NCI-H82 treated with DMSO at 0.1 percent for 48 hours (cell line): ENCODE data around the gene BICD2.
"Not testable (repeated sequence)": the region's sequence is repeated elsewhere in the genome, so short reads cannot be mapped to it uniquely, and the experiment has no call there.

ENCODE experiments used
- DNase-seq: peaks from one replicate; lab custom pipeline; 2025; ENCODE audit not compliant: unreplicated experiment; lab: John Stamatoyannopoulos, UW

BICD2 gene

DNA sequence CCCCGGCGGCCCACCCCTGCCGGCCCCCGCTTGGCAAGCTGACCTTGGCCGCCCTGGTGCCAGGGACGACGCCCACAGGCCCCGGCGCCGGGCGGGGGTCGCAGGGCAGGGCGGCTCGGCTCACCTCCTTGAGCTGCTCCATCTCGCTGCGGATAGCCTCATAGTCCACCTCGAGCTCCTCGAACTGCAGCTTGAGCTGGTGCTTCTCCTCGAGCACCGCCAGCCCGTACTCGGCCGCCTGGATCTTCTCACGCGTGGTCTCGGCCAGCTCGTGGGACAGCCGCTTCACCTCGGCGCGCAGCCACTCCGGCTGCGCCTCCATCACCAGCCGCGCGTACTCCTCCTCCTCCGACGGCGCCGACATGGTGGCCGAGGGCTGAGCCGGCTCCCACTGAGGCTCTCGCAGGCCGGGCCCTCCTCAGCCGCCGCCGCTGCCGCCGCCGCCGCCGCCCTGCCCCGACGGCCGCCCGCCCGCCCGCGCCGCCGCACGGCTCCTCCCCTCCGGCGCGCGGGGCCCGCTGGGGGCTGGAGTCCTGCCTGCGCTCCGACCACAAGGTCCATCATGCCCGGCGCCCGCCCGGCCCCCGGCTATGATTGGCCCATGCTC lies at the start of gene BICD2:
Gene BICD2 (minus strand): TSS at position 453 of the 607 bp plus-strand sequence. CDS start 89 bp downstream, at position 364.
- DNase-seq, result no peak

DNA sequence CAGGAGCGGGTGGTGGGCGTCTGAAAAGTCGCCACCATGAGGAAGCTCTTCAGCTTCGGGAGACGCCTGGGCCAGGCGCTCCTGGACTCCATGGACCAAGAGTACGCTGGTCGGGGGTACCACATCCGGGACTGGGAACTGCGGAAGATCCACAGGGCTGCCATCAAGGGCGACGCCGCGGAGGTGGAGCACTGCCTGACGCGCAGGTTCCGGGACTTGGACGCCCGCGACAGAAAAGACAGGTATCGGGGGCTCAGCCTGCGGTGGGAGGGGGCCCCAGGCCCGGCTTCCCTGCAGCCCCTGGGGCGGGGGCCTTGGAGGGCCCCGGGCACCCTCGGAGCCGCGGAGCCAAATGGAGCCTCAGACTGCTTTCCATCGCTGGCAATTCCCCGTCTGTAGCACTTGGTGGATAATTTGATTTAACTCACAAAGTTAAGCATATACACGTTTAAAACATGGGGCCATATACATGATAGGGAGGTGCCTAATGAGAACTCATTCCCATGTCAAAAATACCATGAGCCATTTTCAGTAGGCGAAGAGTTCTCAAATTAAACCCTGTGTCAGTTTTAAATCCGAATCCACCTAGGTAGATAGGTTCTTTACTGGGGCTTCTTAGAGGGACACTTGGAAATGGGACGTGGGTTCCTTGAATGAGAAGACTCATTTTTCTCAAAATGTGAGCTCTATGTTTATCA lies 45.1 kb upstream of the BICD2 start:
- not testable (repeated sequence) for DNase-seq

DNA sequence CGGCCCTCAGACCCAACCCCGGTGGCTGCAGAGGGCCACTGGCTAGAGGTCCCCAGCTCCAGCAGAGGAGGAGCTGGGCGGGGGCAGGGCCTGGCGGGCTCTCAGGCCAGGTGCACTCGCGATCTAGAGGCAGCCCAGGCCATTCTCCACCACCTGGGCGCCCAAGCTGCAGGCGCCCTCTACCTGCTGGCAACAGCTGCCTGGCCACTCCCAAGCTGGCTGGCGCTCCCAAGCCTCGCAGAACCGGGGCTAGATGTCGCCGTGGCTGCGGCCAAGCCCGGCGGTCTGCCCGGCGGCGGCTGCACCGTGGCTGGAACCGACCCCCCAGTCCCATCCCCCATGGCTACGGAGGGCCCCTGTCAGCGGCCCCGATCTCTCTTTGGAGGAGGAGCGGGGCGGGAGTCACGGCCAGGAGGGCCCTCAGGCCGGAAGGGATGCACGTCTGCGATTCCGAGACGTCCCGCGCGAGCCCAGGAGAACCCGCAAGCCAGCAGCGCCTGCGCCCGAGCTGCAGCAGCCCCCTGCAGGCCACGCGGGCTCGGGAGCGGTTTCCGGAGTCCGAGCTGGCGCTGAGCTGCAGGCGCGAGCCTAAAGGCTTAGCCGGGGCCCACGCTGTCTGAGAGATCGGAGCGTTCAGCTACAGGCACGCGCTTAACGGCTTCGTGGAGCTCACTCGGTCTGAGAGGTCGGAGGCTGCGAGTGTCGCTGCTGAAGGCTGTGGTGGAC lies 44.3 kb upstream of the BICD2 start:
- DNase-seq, result peak; percentile 18

DNA sequence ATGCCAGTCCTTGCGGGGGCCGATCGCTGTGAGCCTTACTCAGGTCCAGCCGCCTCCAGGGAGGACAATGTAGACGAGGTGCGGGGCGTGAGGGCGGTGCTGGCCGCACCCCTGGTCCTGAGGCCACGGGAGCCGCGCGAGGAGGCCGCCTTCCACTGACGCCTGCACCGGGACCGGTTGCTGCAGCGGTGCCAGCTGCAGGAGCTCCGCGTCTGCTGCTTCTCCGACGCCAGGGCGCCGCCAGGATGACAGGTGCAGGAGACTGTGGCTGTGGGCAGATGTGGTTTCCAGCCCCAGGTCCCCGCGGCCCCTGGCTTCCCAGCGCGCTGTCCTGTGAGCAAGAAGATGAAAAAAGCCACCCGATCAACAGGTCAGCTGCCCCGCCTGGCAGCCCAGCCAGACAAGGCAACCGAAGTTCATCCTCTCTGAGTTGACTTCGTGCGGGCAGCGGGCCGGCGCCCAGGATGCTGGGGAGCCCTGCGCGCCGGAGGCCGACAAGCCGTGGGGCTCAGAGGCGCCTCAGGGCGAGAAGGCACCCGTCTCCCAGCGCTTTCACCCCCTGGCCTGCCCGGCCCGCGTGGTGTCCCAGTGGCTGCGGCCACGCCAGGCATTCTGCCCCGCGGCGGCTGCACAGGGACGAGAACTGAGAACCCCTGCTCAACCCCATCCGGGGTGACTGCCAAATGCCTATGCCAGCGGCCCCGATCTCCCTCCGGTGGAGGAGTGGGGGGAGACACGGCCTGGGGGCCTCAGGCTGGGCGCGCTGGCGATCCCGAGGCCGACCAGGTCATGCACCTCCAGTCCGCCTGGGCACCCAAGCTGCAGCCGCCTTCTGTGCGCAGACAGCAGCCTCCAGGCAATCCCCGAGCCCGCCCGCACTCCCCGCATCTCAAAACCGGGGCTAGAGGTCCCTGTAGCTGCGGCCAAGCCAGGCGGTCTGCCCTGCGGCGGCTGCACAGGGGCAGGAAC lies 43.4 kb upstream of the BICD2 start:
- no peak for DNase-seq

DNA sequence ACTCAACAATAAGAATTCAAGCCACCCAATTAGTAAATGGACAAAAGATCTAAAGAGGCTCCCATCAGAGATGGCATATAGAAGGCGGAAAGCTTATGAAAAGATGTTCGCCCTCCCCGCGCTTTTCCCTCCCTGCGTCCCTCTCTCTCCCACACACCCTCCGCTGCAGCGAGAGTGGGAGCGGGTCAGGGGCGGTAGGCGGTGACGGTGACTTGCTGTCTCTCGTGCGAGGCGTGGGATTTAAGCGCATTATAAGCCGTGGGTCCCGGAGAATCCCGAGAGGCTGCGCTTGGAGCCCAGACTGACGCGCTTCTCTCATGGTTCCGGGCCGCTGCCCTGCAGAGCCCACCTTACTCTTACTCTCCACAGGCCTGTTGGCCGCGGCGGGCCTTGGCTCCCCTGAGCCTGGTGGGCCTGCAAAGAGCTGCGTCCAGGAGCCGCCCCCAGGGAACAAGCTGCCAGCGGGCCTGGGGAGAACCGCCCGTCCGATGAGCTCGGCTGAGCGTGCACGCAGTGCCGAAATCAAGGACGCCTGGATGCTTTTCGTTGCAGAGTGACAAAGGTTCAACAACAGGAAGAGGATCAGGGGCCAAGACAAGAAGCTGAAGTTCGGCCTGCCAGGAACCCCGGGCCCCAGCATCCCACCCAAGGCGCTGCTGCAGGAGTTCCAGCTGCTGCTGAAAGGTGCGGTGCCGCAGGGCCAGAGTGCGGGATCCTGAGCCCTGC lies 42.6 kb upstream of the BICD2 start:
- DNase-seq, result no peak

DNA sequence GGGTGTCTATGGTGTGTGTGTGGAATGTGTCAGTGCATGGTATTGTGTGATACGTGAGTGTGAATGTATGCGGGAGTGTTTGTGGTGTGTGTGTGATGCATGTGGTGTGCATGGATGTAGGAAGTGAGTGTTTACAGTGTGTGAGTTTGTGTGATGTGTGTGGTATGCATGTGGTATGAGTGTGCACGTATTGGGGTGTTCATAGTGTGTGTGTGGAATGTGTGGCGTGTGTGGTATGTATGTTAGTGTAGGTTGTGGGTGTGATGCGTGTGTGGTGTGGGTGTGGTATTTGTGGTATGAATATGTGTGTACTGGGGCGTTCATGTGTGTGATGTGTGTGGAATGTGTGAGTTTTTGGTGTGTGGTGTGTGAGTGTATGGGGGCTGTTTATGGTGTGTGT lies 40.1 kb upstream of the BICD2 start:
- DNase-seq, result no peak

DNA sequence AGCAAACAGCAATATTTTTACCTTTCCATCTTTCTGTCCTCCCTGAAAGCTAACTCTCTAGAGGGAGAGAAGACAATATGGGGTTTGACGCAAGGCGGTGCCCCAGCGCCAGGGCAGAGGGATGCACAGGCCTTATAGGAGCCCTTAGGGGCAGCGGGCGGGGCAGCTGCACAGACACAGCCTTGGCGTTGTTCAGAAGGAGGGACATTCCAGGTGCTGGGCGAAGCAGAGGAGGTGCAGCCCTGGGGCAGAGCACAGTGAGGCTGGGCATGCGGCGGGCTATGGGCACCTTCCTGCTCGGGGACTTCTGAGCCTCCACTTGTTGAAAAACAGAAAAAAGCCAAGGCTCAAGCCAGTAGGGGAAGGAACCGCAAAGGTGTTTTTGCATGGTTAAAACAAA lies 33.7 kb upstream of the BICD2 start:
- DNase-seq, result no peak

DNA sequence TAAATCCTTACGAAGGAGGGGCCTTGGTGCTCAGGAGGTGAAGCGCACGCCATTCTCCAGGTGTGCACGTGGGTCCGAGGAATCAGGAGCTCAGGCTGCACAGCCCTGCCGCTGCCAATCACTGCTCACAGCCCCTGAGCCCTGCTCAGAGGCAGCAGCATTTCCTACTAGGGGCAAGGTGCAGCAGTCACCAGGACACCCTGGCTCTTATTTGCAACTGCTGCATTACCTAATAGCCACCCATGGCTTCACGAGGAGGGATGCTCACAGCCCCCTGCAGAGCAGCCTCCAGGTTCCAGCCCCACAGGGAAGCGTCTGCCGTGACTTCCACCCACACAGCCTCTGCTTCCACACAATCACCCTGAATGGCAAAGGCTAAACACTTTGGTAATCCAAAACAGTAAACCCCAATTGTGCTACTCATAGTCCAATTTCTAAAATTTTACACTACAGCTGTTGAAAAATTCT lies 31.7 kb upstream of the BICD2 start:
- not testable (repeated sequence) for DNase-seq

DNA sequence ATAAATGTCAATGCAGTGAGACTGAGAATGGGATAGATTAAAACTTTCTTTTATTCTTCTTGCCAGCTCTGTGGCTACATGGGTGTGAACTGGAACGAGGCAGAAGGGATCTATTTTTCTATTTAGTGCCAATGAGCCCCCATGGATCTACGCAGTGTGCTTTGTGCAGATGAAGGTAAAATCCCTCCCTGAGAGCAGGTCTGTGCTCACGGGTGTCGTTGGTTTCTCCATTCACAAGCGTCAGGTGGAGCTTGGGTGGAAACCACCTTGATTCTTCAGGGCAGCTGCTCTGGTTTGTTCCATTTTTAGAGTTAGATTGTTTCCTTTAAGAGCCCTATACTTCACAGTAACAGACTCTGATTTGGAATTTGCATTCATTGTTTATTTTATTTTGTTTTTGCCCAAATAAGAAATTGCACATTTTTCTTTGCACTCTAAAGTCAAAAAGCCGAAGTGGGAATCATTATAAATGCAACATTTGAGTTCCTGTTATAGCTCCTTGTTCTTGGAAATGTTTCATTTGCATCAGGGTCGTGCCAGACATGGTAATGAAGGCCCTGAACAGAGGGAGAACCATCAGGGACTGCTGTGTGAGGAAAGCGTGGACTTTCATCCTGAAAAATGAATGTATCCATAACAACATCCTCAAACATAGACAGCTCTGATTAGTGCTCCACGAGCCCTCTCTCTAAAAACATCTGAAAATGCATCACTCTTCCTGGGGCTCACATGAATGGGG lies 31.1 kb upstream of the BICD2 start:
- no peak for DNase-seq

DNA sequence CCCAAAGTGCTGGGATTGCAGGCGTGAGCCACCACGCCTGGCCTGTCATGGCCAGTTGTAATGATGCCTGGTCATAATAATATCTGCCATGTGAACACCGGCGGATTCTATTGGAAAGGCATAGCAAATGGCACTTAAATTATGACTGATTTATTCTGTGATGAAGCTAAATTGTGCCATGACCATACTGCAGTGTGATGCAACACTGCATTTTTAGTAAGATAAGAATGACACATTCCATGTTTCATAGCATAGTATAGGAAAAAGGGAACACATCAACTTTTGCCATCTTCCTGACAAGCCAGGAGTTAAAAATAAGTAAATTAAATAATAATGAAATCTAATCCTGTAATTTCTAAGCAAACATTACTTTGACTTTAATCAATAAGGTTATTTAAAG lies 30.4 kb upstream of the BICD2 start:
- no peak for DNase-seq

DNA sequence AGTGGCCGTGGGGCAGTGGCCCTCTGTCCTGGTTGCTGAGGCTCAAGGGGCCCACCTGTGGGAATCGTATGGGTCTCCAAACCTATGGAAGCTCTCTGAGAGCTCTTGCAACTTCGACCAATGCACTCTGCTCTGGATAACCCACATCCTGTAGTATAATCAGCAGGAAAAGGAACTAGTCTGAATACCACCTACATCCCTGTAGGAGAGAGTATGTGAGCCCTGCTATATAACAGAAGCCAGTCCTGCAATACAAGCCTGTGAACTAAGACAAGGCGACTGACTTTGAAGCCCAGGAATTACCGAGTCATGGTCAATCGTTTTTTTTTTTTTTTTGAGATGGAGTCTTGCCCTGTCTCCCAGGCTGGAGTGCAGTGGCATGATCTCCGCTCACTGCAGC lies 29.8 kb upstream of the BICD2 start:
- DNase-seq, result no peak

DNA sequence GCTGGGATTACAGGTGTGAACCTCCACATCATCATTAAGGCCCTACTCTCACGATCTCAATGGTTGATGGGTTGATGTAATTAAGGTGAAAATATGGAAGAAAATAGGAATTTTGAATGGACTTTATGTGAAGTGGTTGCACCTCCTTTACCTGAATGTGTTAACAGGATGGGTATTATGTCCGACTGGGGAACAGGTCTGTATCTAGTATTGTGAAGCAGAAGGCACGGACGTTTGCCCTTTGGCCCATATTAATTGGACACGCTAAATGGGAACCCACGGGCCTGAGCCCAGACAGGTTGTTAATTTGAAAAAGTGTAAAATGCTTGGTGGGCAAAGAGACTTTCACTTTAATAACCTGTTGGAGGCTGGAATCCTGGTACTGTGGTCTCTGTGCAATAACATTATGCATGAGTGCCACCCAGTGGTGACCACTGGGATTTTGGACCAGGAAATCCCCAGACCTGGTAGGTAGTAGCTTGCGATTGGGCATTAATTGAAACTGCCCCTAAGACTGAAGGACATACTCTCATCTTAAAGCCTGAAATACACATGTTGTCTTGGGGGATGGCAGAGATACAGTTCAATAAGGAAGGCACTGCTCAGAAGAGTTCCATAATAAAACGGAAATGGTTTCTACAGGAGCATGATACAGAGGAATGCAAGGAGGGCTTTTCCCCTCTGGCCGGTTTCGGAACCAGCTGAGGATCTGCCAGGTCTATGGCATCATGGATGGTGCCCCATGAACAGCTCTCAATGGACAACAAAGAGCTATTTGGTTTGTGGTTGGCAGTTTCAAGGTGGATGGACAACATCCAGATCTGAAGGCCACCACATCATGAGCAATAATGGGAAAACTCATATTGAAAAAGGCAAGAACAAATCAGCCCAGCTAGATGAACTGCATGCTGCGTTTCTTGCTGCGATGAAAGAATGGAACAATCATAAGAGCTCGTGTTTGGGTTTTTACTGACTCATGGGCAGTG lies 26.2 kb upstream of the BICD2 start:
- DNase-seq, result peak; percentile 55

DNA sequence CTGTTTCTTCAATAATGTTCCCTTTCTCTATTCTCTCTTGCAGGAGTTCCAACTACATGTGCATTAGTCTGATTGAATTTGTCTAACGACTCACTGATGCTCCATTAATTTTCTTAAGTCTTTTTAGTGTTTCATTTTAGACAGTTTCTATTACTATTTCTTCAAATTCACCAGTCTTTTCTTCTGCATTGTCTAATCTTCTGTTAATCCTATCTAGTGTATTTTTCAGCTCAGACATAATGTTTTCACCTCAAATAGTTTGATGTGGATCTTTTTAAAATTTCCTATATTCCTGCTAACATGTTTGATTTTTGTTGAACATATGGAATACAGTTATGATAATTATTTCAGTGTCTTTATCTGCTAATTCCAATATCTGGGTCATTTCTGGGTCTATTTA lies 21.7 kb upstream of the BICD2 start:
- DNase-seq, result no peak

DNA sequence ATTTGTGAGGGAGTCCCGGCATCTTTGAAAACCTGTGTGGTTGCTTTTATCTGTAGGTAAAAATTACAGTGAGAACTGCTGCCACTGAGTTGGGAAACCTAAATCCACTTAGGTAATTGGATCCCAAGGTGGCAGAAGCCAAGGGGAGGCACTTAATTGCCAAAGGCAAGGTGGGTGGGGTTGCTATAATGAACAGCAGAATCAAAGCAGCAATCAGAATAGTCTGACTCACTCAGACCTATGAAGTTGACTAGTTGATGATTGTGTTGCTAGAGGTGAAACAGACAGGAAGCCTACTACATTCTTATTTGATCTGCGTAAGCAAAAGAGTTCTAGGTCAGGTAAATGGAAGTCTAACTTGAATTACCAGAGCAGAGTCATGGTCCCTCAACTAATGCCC lies 17.3 kb upstream of the BICD2 start:
- peak; percentile 69 for DNase-seq

DNA sequence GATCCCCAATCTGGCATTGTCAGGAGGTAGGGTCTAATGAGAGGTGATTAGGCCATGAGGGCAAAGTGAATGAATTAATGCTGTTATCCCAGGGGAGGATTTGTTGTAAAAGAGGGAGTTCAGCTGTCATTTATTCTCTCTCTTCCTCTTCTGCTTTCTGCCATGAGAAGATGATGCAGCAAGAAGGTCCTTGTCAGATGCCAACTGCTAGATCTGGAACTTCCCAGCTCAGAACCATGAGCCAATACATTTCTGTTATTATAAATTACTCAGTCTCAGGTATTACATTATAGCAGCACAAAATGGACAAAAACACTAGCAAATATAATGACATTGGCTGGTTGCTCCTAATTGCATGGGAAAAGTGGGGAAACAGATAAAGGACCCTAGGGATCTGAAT lies 15.6 kb upstream of the BICD2 start:
- peak; percentile 53 for DNase-seq

DNA sequence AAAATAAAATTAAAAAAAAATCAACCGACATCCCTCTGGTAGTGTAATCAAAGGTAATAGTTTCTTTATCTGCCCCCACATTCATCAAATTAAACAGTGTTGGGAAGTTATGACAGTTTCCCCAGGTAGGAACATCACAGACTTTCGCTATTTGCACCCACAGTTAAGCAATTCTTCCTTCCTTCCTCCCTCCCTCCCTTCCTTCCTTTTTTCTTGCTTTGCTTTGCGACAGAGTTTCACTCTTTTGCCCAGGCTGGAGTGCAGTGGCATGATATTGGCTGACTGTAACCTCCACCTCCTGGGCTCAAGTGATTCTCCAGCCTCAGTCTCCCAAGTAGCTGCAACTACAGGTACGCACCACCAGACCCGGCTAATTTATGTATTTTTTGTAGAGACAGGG lies 10.8 kb upstream of the BICD2 start:
- DNase-seq, result no peak

DNA sequence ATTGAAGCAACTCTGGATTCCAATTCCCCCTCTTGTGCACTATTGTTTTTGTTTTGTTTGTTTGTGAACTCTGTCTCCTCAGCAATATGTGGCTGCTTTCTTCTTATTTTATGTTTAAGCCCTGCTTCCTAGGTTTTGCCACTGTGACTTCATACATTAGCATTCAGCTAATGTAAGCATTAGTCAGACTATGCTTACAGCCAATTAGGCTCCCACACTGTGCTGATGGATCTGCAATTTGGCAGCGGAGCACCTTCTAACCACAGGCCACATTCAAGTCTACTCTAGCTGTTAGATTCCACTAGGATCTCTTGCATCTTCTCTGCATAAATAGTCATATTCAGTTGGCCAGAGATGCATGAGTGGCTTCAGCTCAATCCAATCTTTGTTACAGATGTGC lies 9.6 kb upstream of the BICD2 start:
- DNase-seq, result no peak

DNA sequence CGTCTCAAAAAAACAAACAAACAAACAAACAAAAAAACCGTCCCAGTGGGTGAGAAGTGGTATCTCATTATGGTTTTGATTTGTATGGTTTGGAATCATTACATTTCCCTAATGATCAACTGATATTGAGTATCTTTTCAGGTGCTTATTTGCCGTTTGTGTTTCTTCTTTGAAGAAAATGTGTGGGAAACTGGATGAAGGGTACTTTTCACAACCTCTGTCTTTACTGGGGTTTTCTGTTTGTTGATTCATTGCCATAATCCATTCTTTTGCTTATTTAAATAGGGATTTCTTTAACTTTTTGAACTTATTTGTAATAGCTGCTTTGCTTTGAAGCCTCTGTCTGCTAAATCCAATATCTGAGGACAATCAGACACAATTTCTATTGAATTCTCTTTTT lies 9.2 kb upstream of the BICD2 start:
- DNase-seq, result no peak

DNA sequence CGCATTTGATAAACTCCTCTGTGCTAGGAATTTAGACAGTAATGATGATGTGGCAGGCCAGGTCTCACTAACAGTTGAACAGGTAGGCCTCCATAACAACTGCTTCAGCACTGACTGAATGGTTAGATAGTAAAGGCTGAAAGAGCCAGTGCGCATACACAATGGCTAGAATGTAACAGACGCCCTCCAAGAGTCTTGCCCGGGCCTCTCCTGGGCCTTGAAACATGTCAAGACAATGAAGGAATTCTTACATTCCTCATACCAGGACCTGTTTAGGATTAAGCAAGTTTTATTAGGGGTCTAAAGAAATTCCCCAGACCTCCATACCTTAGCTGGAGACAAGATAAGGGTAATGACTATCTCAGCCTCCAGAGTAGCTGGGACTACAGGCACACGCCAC lies 6.7 kb upstream of the BICD2 start:
- no peak for DNase-seq
